Ishikawa (cell line): ENCODE data around the gene C1QTNF6.

Experiments
- EP300 ChIP-seq: IDR thresholded peaks from 2 replicates; pipeline ENCODE4 v1.6.1; 2012; ENCODE audit warnings: borderline replicate concordance
- MAX ChIP-seq: IDR thresholded peaks from 2 replicates; pipeline ENCODE4 v1.6.1; 2012
- NFIC ChIP-seq: IDR thresholded peaks from 2 replicates; pipeline ENCODE4 v1.6.1; 2012
- RAD21 ChIP-seq: IDR thresholded peaks from 2 replicates; pipeline ENCODE4 v1.6.1; 2012; ENCODE audit warnings: low read depth
- YY1 ChIP-seq: IDR thresholded peaks from 2 replicates; pipeline ENCODE4 v1.6.1; 2012; ENCODE audit warnings: low read depth
- TF ChIP-seq, protein P1 (sequence below): IDR thresholded peaks from 2 replicates; pipeline ENCODE4 v1.6.1; 2012; ENCODE audit warnings: low read depth, mild to moderate bottlenecking

- TF ChIP-seq RAD21 (no peak), EP300 (no peak), MAX (no peak), YY1 (no peak), NFIC (no peak)
- TF ChIP-seq, protein P1, sequence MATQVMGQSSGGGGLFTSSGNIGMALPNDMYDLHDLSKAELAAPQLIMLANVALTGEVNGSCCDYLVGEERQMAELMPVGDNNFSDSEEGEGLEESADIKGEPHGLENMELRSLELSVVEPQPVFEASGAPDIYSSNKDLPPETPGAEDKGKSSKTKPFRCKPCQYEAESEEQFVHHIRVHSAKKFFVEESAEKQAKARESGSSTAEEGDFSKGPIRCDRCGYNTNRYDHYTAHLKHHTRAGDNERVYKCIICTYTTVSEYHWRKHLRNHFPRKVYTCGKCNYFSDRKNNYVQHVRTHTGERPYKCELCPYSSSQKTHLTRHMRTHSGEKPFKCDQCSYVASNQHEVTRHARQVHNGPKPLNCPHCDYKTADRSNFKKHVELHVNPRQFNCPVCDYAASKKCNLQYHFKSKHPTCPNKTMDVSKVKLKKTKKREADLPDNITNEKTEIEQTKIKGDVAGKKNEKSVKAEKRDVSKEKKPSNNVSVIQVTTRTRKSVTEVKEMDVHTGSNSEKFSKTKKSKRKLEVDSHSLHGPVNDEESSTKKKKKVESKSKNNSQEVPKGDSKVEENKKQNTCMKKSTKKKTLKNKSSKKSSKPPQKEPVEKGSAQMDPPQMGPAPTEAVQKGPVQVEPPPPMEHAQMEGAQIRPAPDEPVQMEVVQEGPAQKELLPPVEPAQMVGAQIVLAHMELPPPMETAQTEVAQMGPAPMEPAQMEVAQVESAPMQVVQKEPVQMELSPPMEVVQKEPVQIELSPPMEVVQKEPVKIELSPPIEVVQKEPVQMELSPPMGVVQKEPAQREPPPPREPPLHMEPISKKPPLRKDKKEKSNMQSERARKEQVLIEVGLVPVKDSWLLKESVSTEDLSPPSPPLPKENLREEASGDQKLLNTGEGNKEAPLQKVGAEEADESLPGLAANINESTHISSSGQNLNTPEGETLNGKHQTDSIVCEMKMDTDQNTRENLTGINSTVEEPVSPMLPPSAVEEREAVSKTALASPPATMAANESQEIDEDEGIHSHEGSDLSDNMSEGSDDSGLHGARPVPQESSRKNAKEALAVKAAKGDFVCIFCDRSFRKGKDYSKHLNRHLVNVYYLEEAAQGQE = no peak
These were observed 5.2 kb downstream of the C1QTNF6 start for GRCh38 chr22:37182949-37183245.
